ENCODE results near the gene PNRC2. TPM values are rescaled to one million over a fixed set of nuclear protein-coding genes. Genes with fewer than 3 reads are reported as not detected.

Gene PNRC2
- total and polyA plus RNA-seq, 10 of the 15 experiments (the other 5 are each of a cell fraction or from before 2014, with no cell fraction given) = 106 to 205 (median 163) TPM

DNA sequence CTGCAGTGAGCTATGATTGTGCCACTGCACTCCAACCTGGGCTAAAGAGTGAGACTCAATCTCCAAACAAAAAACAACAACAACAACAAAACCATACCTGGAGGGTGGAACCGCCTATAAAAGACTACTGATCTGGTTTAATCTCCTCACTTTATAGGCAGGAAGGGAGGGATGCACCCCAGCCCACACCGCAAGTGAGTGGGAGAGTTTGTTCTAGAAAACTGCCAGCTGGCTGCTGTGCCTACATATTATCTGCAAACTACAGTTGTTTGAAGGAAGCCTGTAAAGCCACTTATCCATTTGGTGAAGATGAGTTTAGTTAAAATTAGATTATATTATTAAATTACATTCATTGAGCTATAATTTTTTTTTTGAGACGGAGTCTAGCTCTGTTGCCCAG lies 29.6 kb downstream of the PNRC2 start:
- H4K20me1 ChIP-seq (ENCODE audit: control insufficient read depth, insufficient read depth) = no peaks in the 10 kb centered on the region
- ChIA-PET SMC1A (ENCODE audit: uncharacterized antibody, unreplicated experiment) (interaction anchor here (1.2 to 1.7 kb wide), 4 partner anchors 14 to 39 kb away, joined by 4 to 8 read pairs (median 6); no protein-coding TSS in a partner anchor), CTCF (interaction anchor here (1.7 kb wide), 2 partner anchors 15 to 39 kb away, joined by 5 to 7 read pairs; no protein-coding TSS in a partner anchor), RAD21 (ENCODE audit: unreplicated experiment) (interaction anchor here (0.6 to 1.2 kb wide), 4 partner anchors 9 to 1559 kb away, joined by 3 to 4 read pairs (median 3); partner anchors contain the start of genes PNRC2 and SRSF10), POLR2A (interaction anchor here (0.6 to 1.5 kb wide), 4 partner anchors 8 to 26 kb away, joined by 3 to 7 read pairs (median 4); partner anchors contain the start of gene SRSF10)
- in situ Hi-C loops (cut with MboI) (no loop called here), intact Hi-C loops (cut with micrococcal nuclease; ENCODE audit: unreplicated experiment) (no loop called here)
- ATAC-seq (no peak), FAIRE-seq (no peak), DNase-seq (ENCODE audit: low read depth, low spot score) (no peak)
- H3K79me2 ChIP-seq (ENCODE audit: control insufficient read depth, insufficient read depth, low read length) = no peaks in the 10 kb centered on the region
- 90% methylated on average over 3 of the region's 3 CpGs for WGBS (ENCODE audit: insufficient coverage, insufficient replicate concordance, low lambda C conversion rate, missing lambda C conversion rate)
- H3K9me3 ChIP-seq (replicated peaks; ENCODE audit: control insufficient read depth, insufficient read depth, low read length) = no peaks in the 10 kb centered on the region
- H3K36me3 ChIP-seq (ENCODE audit: control insufficient read depth in 2 of 2, insufficient read depth in 2 of 2, low read length in 1 of 2) = no peaks in the 10 kb centered on the region
- H2AFZ ChIP-seq (ENCODE audit: control insufficient read depth, low read depth, low read length) = no peak overlapping the region
- no peak overlapping the region for H3K27ac ChIP-seq (ENCODE audit: control insufficient read depth, insufficient read depth)
- H3K4me2 ChIP-seq (ENCODE audit: control insufficient read depth, insufficient read depth) = no peak overlapping the region
- no peak overlapping the region for H3K4me3 ChIP-seq
- no peaks in the 10 kb centered on the region for H3K27me3 ChIP-seq (replicated peaks in 1 of 2; ENCODE audit: control insufficient read depth in 2 of 2, insufficient read depth in 2 of 2, low read length in 1 of 2)
- peaks cover 7% of the 10 kb centered on the region; the same call in 1 of the 2 replicates for H3K4me1 ChIP-seq (ENCODE audit: control insufficient read depth, insufficient read depth, low read length)
- no peak overlapping the region for H3K9ac ChIP-seq (ENCODE audit: control insufficient read depth, insufficient read depth, low read length)
- BruUV-seq (replicated peaks) = no TSS peak
- TF ChIP-seq PML (IDR thresholded peaks at IDR 0.05; ENCODE audit: low read length) = no peak
- TF ChIP-seq, protein P1, sequence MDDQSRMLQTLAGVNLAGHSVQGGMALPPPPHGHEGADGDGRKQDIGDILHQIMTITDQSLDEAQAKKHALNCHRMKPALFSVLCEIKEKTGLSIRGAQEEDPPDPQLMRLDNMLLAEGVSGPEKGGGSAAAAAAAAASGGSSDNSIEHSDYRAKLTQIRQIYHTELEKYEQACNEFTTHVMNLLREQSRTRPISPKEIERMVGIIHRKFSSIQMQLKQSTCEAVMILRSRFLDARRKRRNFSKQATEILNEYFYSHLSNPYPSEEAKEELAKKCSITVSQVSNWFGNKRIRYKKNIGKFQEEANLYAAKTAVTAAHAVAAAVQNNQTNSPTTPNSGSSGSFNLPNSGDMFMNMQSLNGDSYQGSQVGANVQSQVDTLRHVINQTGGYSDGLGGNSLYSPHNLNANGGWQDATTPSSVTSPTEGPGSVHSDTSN (IDR thresholded peaks at IDR 0.05; ENCODE audit: insufficient replicate concordance, low read depth, low read length) = no peak
- TF ChIP-seq STAT3 (IDR thresholded peaks at IDR 0.05; ENCODE audit: low read depth, low read length) = no peak
- no peak for TF ChIP-seq MEF2A (IDR thresholded peaks at IDR 0.05; ENCODE audit: insufficient read depth, low read depth, low read length)
- TF ChIP-seq, protein P2, sequence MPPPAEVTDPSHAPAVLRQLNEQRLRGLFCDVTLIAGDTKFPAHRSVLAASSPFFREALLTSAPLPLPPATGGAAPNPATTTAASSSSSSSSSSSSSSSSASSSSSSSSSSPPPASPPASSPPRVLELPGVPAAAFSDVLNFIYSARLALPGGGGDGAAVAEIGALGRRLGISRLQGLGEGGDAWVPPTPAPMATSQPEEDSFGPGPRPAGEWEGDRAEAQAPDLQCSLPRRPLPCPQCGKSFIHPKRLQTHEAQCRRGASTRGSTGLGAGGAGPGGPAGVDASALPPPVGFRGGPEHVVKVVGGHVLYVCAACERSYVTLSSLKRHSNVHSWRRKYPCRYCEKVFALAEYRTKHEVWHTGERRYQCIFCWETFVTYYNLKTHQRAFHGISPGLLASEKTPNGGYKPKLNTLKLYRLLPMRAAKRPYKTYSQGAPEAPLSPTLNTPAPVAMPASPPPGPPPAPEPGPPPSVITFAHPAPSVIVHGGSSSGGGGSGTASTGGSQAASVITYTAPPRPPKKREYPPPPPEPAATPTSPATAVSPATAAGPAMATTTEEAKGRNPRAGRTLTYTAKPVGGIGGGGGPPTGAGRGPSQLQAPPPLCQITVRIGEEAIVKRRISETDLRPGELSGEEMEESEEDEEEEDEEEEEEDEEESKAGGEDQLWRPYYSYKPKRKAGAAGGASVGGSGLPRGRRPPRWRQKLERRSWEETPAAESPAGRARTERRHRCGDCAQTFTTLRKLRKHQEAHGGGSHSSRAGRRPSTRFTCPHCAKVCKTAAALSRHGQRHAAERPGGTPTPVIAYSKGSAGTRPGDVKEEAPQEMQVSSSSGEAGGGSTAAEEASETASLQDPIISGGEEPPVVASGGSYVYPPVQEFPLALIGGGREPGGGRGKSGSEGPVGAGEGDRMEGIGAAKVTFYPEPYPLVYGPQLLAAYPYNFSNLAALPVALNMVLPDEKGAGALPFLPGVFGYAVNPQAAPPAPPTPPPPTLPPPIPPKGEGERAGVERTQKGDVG (CRISPR knock-in tag; IDR thresholded peaks at IDR 0.05) = no peak
- no peak for TF ChIP-seq CBX5 (IDR thresholded peaks at IDR 0.05; ENCODE audit: low read depth)
- no peak for TF ChIP-seq NFYA (IDR thresholded peaks at IDR 0.05; ENCODE audit: borderline replicate concordance, low read depth, low read length)
- TF ChIP-seq SUPT20H (IDR thresholded peaks at IDR 0.05; ENCODE audit: borderline replicate concordance, control insufficient read depth, low read depth, low read length) = no peak
- no peak for TF ChIP-seq EGR1 (IDR thresholded peaks at IDR 0.05; ENCODE audit: borderline replicate concordance in 1 of 2, low read depth in 2 of 2, low read length in 2 of 2)
- no peak for TF ChIP-seq RFX5 (IDR thresholded peaks at IDR 0.05; ENCODE audit: low read depth, low read length)
- no peak for TF ChIP-seq TCF3 (IDR thresholded peaks at IDR 0.05; ENCODE audit: borderline replicate concordance, insufficient read depth, low read depth, low read length)
- no peak for TF ChIP-seq ZNF217 (IDR thresholded peaks at IDR 0.05)
- TF ChIP-seq NR2C1 (IDR thresholded peaks at IDR 0.05) = no peak
- TF ChIP-seq, protein P3, sequence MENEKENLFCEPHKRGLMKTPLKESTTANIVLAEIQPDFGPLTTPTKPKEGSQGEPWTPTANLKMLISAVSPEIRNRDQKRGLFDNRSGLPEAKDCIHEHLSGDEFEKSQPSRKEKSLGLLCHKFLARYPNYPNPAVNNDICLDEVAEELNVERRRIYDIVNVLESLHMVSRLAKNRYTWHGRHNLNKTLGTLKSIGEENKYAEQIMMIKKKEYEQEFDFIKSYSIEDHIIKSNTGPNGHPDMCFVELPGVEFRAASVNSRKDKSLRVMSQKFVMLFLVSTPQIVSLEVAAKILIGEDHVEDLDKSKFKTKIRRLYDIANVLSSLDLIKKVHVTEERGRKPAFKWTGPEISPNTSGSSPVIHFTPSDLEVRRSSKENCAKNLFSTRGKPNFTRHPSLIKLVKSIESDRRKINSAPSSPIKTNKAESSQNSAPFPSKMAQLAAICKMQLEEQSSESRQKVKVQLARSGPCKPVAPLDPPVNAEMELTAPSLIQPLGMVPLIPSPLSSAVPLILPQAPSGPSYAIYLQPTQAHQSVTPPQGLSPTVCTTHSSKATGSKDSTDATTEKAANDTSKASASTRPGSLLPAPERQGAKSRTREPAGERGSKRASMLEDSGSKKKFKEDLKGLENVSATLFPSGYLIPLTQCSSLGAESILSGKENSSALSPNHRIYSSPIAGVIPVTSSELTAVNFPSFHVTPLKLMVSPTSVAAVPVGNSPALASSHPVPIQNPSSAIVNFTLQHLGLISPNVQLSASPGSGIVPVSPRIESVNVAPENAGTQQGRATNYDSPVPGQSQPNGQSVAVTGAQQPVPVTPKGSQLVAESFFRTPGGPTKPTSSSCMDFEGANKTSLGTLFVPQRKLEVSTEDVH (IDR thresholded peaks at IDR 0.05; ENCODE audit: low read depth, partially characterized antibody) = no peak
- TF ChIP-seq WRNIP1 (IDR thresholded peaks at IDR 0.05; ENCODE audit: borderline replicate concordance, low read depth, low read length) = no peak
- TF ChIP-seq POU2F2 (IDR thresholded peaks at IDR 0.05; ENCODE audit: borderline replicate concordance, low read depth, low read length) = no peak
